K562 (cell line): ENCODE measurements around the gene CMBL. TPM values are rescaled to one million over a fixed set of nuclear protein-coding genes. Genes with fewer than 3 reads are reported as not detected.

Experiments used
- BACH1 ChIP-seq: fragments of 200-800 bp; sonication (Bioruptor generic); IDR thresholded peaks from 2 replicates; pipeline ENCODE4 v1.6.1; 2016; ENCODE audit warnings: missing genetic modification characterization, missing compliant biosample characterization
- BRD9 ChIP-seq: fragments of 450-650 bp; IDR thresholded peaks from 2 replicates; pipeline ENCODE4 v1.6.1; 2018; ENCODE audit warnings: low read depth; ENCODE audit not compliant: partially characterized antibody
- IRF2 ChIP-seq: sonication (generic); formaldehyde crosslinking; IDR thresholded peaks from 2 replicates; pipeline ENCODE4 v1.8.1; 2022; ENCODE audit warnings: mild to moderate bottlenecking, missing genetic modification reagents
- PKNOX1 ChIP-seq: fragments of 450-650 bp; IDR thresholded peaks from 2 replicates; pipeline ENCODE4 v1.6.1; 2016
- REST ChIP-seq, 2 experiments: fragments of 450-650 bp; formaldehyde crosslinking in 1 of 2; IDR thresholded peaks; 2 replicates each; pipeline versions ENCODE4 v1.4.0 to v1.6.1; 2014 to 2020; ENCODE audit warnings: mild to moderate bottlenecking in 2 of 2, borderline replicate concordance in 1 of 2, low read depth in 1 of 2
- SIN3A ChIP-seq, 2 experiments: fragments of 150-350 bp in 1 of 2; IDR thresholded peaks; 2 replicates each; pipeline ENCODE4 v1.6.1; 2011 to 2016; ENCODE audit warnings: borderline replicate concordance in 2 of 2, low read depth in 2 of 2, low read length in 2 of 2, mild to moderate bottlenecking in 2 of 2, moderate library complexity in 2 of 2; ENCODE audit not compliant: control insufficient read depth in 1 of 2
- TRIM24 ChIP-seq, 2 experiments: fragments of 450-650 bp; IDR thresholded peaks; 2 replicates each; pipeline ENCODE4 v1.6.1; 2016
- TSC22D4 ChIP-seq: fragments of 450-650 bp; IDR thresholded peaks from 2 replicates; pipeline ENCODE4 v1.6.1; 2016; ENCODE audit warnings: missing genetic modification characterization, missing biosample characterization, control low read depth
- ZNF124 ChIP-seq: sonication (generic); formaldehyde crosslinking; IDR thresholded peaks from 2 replicates; pipeline ENCODE4 v1.8.1; 2022; ENCODE audit warnings: missing genetic modification reagents
- ZNF23 ChIP-seq: fragments of 250-450 bp; sonication (Bioruptor Pico); IDR thresholded peaks from 2 replicates; pipeline ENCODE4 v1.4.0; 2020; ENCODE audit warnings: mild to moderate bottlenecking
- ZNF561 ChIP-seq: fragments of 450-650 bp; formaldehyde crosslinking; conservative IDR thresholded peaks from 2 replicates; pipeline ENCODE4 v1.4.0; 2020; ENCODE audit warnings: mild to moderate bottlenecking, moderate library complexity
- polyA plus RNA-seq, 8 experiments: library from polyadenylated mRNA; depleted of rRNA in 4 of 8; stranded (reverse) in 5 of 8; unstranded in 3 of 8; fragments of >200 nt; fragmentation: Nextera tagmentation in 2 of 8; fragmentation: Illumina TruSeq in 1 of 8; extraction: Ambion mirVana in 2 of 8; extraction: Trizol in 1 of 8; gene quantifications; 2 replicates each; pipeline versions ENCODE4 v1.2.1 to v1.2.3, GENCODE V29; 2011 to 2014; ENCODE audit warnings: inconsistent platforms in 1 of 8, missing spikeins in 1 of 8
- total RNA-seq, 7 experiments: library from RNA; depleted of rRNA in 6 of 7; stranded (reverse); fragments of >200 nt in 6 of 7; fragmentation: Illumina TruSeq in 2 of 7; extraction: Trizol in 2 of 7; gene quantifications; 2 replicates each; pipeline versions ENCODE4 v1.2.1 to v1.2.3, GENCODE V29; 2011 to 2021; ENCODE audit warnings: low replicate concordance in 1 of 7
- TF ChIP-seq, protein P1 (sequence below), 2 experiments: fragments of 150-350 bp in 1 of 2; IDR thresholded peaks; 2 replicates each; pipeline ENCODE4 v1.6.1; 2012 to 2016; ENCODE audit warnings: low read depth in 2 of 2, low read length in 2 of 2, mild to moderate bottlenecking in 1 of 2, moderate library complexity in 1 of 2
- TF ChIP-seq, protein P2 (sequence below): fragments of 450-650 bp; formaldehyde crosslinking; IDR thresholded peaks from 2 replicates; pipeline ENCODE4 v1.4.0; 2020; ENCODE audit warnings: mild to moderate bottlenecking, moderate library complexity

CMBL gene
- total and polyA plus RNA-seq, 9 of the 15 experiments (the other 6 are each of a cell fraction or from before 2014, with no cell fraction given) = 22.6 to 192 (median 71.1) TPM

- TF ChIP-seq, protein P1, sequence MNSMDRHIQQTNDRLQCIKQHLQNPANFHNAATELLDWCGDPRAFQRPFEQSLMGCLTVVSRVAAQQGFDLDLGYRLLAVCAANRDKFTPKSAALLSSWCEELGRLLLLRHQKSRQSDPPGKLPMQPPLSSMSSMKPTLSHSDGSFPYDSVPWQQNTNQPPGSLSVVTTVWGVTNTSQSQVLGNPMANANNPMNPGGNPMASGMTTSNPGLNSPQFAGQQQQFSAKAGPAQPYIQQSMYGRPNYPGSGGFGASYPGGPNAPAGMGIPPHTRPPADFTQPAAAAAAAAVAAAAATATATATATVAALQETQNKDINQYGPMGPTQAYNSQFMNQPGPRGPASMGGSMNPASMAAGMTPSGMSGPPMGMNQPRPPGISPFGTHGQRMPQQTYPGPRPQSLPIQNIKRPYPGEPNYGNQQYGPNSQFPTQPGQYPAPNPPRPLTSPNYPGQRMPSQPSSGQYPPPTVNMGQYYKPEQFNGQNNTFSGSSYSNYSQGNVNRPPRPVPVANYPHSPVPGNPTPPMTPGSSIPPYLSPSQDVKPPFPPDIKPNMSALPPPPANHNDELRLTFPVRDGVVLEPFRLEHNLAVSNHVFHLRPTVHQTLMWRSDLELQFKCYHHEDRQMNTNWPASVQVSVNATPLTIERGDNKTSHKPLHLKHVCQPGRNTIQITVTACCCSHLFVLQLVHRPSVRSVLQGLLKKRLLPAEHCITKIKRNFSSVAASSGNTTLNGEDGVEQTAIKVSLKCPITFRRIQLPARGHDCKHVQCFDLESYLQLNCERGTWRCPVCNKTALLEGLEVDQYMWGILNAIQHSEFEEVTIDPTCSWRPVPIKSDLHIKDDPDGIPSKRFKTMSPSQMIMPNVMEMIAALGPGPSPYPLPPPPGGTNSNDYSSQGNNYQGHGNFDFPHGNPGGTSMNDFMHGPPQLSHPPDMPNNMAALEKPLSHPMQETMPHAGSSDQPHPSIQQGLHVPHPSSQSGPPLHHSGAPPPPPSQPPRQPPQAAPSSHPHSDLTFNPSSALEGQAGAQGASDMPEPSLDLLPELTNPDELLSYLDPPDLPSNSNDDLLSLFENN (IDR thresholded peaks at IDR 0.05; ENCODE audit: low read depth in 2 of 2, low read length in 2 of 2) = no peak
- TF ChIP-seq BRD9 = no peak
- TF ChIP-seq IRF2 (CRISPR knock-in tag) = no peak
- peak; percentile 39; the same call in 1 of the 2 replicates for TF ChIP-seq PKNOX1
- TF ChIP-seq, protein P2, sequence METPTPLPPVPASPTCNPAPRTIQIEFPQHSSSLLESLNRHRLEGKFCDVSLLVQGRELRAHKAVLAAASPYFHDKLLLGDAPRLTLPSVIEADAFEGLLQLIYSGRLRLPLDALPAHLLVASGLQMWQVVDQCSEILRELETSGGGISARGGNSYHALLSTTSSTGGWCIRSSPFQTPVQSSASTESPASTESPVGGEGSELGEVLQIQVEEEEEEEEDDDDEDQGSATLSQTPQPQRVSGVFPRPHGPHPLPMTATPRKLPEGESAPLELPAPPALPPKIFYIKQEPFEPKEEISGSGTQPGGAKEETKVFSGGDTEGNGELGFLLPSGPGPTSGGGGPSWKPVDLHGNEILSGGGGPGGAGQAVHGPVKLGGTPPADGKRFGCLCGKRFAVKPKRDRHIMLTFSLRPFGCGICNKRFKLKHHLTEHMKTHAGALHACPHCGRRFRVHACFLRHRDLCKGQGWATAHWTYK (CRISPR knock-in tag) = peak; percentile 95
- TF ChIP-seq REST (IDR thresholded peaks at IDR 0.05; ENCODE audit: borderline replicate concordance) = no peak; the same call in 1 of the 2 replicates
- TF ChIP-seq REST (CRISPR knock-in tag; IDR thresholded peaks at IDR 0.05; ENCODE audit: low read depth) = 0 out of 2 replicates have a peak, but pooled peaks have one; percentile 69
- TF ChIP-seq ZNF124 (CRISPR knock-in tag) = no peak
- 0 out of 2 replicates have a peak, but pooled peaks have one; percentile 55 for TF ChIP-seq ZNF561 (CRISPR knock-in tag)
- peak; percentile 8 to 84; a peak in 3 of 4 replicates for TF ChIP-seq TRIM24 (IDR thresholded peaks at IDR 0.05)
- peak; percentile 85 for TF ChIP-seq ZNF23 (CRISPR knock-in tag)
- TF ChIP-seq BACH1 (tag) = peak; percentile 69; the same call in 1 of the 2 replicates
- no peak for TF ChIP-seq SIN3A (IDR thresholded peaks at IDR 0.05; ENCODE audit: borderline replicate concordance in 2 of 2, control insufficient read depth in 1 of 2, low read depth in 2 of 2, low read length in 2 of 2)
- no peak for TF ChIP-seq TSC22D4 (tag)
Observed at GRCh38 chr5:10303699-10304170, 4.0 kb downstream of the CMBL start (continued).
